Spleen (tissue), 7 donors: ENCODE results near the gene CPNE7.

Experiments used
- CTCF ChIP-seq, 11 experiments: fragments of 200-600 bp in 7 of 11; fragments of 450-650 bp in 4 of 11; sonication (generic) in 4 of 11; IDR thresholded peaks in 8 of 11; conservative IDR thresholded peaks in 3 of 11; 1 replicate in 7 of 11; 2 replicates in 4 of 11; pipeline versions ENCODE4 v1.4.0 to v1.8.0; 2016 to 2021; ENCODE audit warnings: antibody characterized with exemption in 11 of 11, inconsistent platforms in 4 of 11, mild to moderate bottlenecking in 1 of 11
- POLR2A ChIP-seq, 3 donors: fragments of 450-650 bp; IDR thresholded peaks; one replicate each; pipeline ENCODE4 v1.5.1; 2017; ENCODE audit warnings: antibody characterized with exemption in 3 of 3, mild to moderate bottlenecking in 1 of 3
- POLR2AphosphoS5 ChIP-seq, 3 donors: sonication (generic); formaldehyde crosslinking; IDR thresholded peaks; one replicate each; pipeline ENCODE4 v1.5.1; 2017; ENCODE audit warnings: antibody characterized with exemption in 3 of 3
- donor health status: DM: no; HTN: no; CAD: no; lungs with moderate emphysema.
- donor health status: DM: no; HTN: no; CAD: no.
- donor health status: DM: no; HTN: no; CAD: no.

- TF ChIP-seq CTCF (IDR thresholded peaks at IDR 0.05 in 8 of 11, conservative IDR thresholded peaks at IDR 0.05 in 3 of 11) (no peak), POLR2AphosphoS5 (IDR thresholded peaks at IDR 0.05) (no peak), POLR2A (IDR thresholded peaks at IDR 0.05) (no peak)
These were observed 46.5 kb upstream of the CPNE7 start for GRCh38 chr16:89529097-89529496.
